Gastrocnemius medialis (tissue), 4 donors: ENCODE measurements around the gene SMYD3. TPM values are rescaled to one million over a fixed set of nuclear protein-coding genes. Genes with fewer than 3 reads are reported as not detected.

Experiments
- ATAC-seq, 2 donors: fragments of 150-250 bp; one replicate each; pipeline ENCODE4 v1.9.1; 2016
- DNase-seq, 2 donors: peaks; one replicate each; pipeline ENCODE4 v3.0.0-alpha.2; 2019
- H3K27ac ChIP-seq, 4 donors: fragments of 200-600 bp; sonication (generic); 1 replicate in 1 of 4; 2 replicates in 3 of 4; pipeline ENCODE4 v1.5.1; 2016 to 2018; ENCODE audit warnings: mild to moderate bottlenecking in 2 of 4, moderate library complexity in 1 of 4
- H3K27me3 ChIP-seq, 3 donors: fragments of 200-600 bp; sonication (generic) in 2 of 3; 1 replicate in 1 of 3; 2 replicates in 2 of 3; pipeline versions ENCODE4 v1.5.1 to v1.6.0; 2016 to 2019; ENCODE audit warnings: mild to moderate bottlenecking in 1 of 3, moderate library complexity in 1 of 3
- H3K36me3 ChIP-seq, 2 donors: fragments of 200-600 bp; sonication (generic) in 1 of 2; one replicate each; pipeline ENCODE4 v1.5.1; 2017 to 2018
- H3K4me1 ChIP-seq, 2 donors: fragments of 200-600 bp; sonication (generic) in 1 of 2; one replicate each; pipeline ENCODE4 v1.5.1; 2016 to 2017; ENCODE audit warnings: mild to moderate bottlenecking in 2 of 2
- H3K4me3 ChIP-seq, 4 donors: fragments of 200-600 bp; sonication (generic) in 3 of 4; 1 replicate in 1 of 4; 2 replicates in 3 of 4; pipeline ENCODE4 v1.5.1; 2016 to 2019; ENCODE audit warnings: mild to moderate bottlenecking in 2 of 4
- H3K9me3 ChIP-seq, 3 donors: fragments of 200-600 bp; sonication (generic) in 2 of 3; 1 replicate in 1 of 3; 2 replicates in 2 of 3; pipeline ENCODE4 v1.5.1; 2016 to 2019
- POLR2A ChIP-seq, 2 donors: fragments of 450-650 bp; IDR thresholded peaks; one replicate each; pipeline ENCODE4 v1.6.1; 2017; ENCODE audit warnings: antibody characterized with exemption in 2 of 2, mild to moderate bottlenecking in 2 of 2, moderate library complexity in 2 of 2
- in situ Hi-C, 4 donors: fragments of 200-750 bp; cut with MboI; loops; one replicate each; pipeline versions ENCODE4 v1.15.0 to v1.8.0; 2017; ENCODE audit warnings: low sequenced_read_pairs in 4 of 4
- intact Hi-C: fragments of 100-400 bp; cut with DNase I; formaldehyde crosslinking; loops from one replicate; pipeline ENCODE4 v1.15.1; 2023; ENCODE audit warnings: low total_unique reads
- total RNA-seq, 4 donors: library from RNA; depleted of rRNA; stranded (reverse); fragments of >200 nt; gene quantifications; one replicate each; pipeline versions ENCODE4 v1.1.0 to v1.2.3, GENCODE V29; 2016
- TF ChIP-seq, protein P1 (sequence below), 5 experiments: fragments of 450-650 bp in 3 of 5; fragments of 200-600 bp in 2 of 5; sonication (generic) in 2 of 5; IDR thresholded peaks in 4 of 5; conservative IDR thresholded peaks in 1 of 5; 1 replicate in 4 of 5; 2 replicates in 1 of 5; pipeline ENCODE4 v1.5.1; 2016 to 2019; ENCODE audit warnings: antibody characterized with exemption in 5 of 5, mild to moderate bottlenecking in 3 of 5, moderate library complexity in 3 of 5

The SMYD3 gene
- total RNA-seq, 4 donors from 2014 or later, result 4.4 to 10.3 (median 6.3) TPM

GRCh38 chr1:245788269-245788668, 718.8 kb downstream of the SMYD3 start:
- intact Hi-C loops (no loop called here), in situ Hi-C loops (no loop called here)
- Histone ChIP-seq H3K4me1 (no peaks in the 10 kb centered on the region), H3K9me3 (no peaks in the 10 kb centered on the region), H3K27ac (no peak overlapping the region), H3K4me3 (no peak overlapping the region), H3K36me3 (no peaks in the 10 kb centered on the region), H3K27me3 (no peaks in the 10 kb centered on the region)
- DNase-seq, result no peak
- TF ChIP-seq, protein P1, sequence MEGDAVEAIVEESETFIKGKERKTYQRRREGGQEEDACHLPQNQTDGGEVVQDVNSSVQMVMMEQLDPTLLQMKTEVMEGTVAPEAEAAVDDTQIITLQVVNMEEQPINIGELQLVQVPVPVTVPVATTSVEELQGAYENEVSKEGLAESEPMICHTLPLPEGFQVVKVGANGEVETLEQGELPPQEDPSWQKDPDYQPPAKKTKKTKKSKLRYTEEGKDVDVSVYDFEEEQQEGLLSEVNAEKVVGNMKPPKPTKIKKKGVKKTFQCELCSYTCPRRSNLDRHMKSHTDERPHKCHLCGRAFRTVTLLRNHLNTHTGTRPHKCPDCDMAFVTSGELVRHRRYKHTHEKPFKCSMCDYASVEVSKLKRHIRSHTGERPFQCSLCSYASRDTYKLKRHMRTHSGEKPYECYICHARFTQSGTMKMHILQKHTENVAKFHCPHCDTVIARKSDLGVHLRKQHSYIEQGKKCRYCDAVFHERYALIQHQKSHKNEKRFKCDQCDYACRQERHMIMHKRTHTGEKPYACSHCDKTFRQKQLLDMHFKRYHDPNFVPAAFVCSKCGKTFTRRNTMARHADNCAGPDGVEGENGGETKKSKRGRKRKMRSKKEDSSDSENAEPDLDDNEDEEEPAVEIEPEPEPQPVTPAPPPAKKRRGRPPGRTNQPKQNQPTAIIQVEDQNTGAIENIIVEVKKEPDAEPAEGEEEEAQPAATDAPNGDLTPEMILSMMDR (IDR thresholded peaks at IDR 0.05 in 4 of 5, conservative IDR thresholded peaks at IDR 0.05 in 1 of 5), result no peak
- no peak for TF ChIP-seq POLR2A (IDR thresholded peaks at IDR 0.05)
- ATAC-seq, result no peak

DNA sequence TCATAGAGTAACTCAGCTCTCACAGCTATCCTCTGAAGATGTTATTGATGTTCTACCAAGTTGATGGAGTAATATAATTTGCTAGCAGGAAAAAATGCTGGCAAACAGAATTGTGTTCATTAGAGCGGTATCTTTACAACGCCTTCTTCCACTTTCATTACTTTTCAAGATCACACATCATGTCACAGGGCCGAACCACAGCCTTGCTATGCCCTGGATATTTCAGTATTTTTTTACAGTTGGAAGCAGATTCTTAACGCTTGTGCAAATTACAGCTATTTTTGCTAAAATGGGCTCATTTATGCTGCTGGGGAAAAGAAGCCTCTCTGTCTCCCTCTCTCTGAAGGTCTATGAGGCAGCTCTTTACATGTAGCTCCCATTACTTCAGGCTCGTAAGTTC, 720.1 kb downstream of the SMYD3 start:
- no peaks in the 10 kb centered on the region for H3K36me3 ChIP-seq
- no peak overlapping the region for H3K4me3 ChIP-seq
- in situ Hi-C loops (no loop called here), intact Hi-C loops (no loop called here)
- no peaks in the 10 kb centered on the region for H3K27me3 ChIP-seq
- no peak for DNase-seq
- H3K9me3 ChIP-seq, result no peaks in the 10 kb centered on the region
- H3K4me1 ChIP-seq, result no peaks in the 10 kb centered on the region
- no peak overlapping the region for H3K27ac ChIP-seq
- ATAC-seq, result no peak
- TF ChIP-seq POLR2A (IDR thresholded peaks at IDR 0.05), result no peak
- TF ChIP-seq, protein P1 (IDR thresholded peaks at IDR 0.05 in 4 of 5, conservative IDR thresholded peaks at IDR 0.05 in 1 of 5), result no peak

GRCh38 chr1:245779797-245780755, 727.0 kb downstream of the SMYD3 start:
- intact Hi-C loops, result no loop called here
- H3K27ac ChIP-seq, result no peak overlapping the region
- DNase-seq (no peak), ATAC-seq (no peak)
- TF ChIP-seq POLR2A (IDR thresholded peaks at IDR 0.05), result no peak
- TF ChIP-seq, protein P1 (IDR thresholded peaks at IDR 0.05 in 4 of 5, conservative IDR thresholded peaks at IDR 0.05 in 1 of 5), result no peak
- H3K27me3 ChIP-seq, result no peaks in the 10 kb centered on the region
- H3K4me3 ChIP-seq, result no peak overlapping the region
- H3K9me3 ChIP-seq, result no peaks in the 10 kb centered on the region
- in situ Hi-C loops, result no loop called here
- H3K36me3 ChIP-seq, result no peaks in the 10 kb centered on the region
- no peaks in the 10 kb centered on the region for H3K4me1 ChIP-seq

DNA sequence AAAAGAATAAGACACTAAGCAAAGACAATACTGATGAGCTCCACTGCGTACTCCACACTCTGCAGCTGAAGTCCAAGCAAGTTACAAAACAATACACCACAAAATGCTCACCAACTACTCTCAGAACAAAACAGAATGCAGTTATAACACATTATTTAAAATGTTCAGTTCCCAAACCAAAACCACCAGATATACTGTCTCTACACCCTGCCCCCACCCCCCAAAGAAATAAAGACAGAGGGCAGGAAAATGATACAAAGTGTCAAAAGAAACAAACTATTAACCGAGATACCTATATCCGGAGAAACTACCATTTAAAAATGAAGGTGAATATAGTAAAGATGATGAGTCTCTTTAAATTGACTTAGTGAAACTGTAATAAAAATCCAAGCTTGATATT, 729.3 kb downstream of the SMYD3 start:
- TF ChIP-seq, protein P1 (IDR thresholded peaks at IDR 0.05 in 4 of 5, conservative IDR thresholded peaks at IDR 0.05 in 1 of 5), result no peak
- no peak for TF ChIP-seq POLR2A (IDR thresholded peaks at IDR 0.05)
- intact Hi-C loops, result no loop called here
- DNase-seq (no peak), ATAC-seq (no peak)
- H3K4me3 ChIP-seq, result no peak overlapping the region
- H3K27ac ChIP-seq, result no peak overlapping the region
- no peaks in the 10 kb centered on the region for H3K4me1 ChIP-seq
- no peaks in the 10 kb centered on the region for H3K27me3 ChIP-seq
- H3K36me3 ChIP-seq, result no peaks in the 10 kb centered on the region
- in situ Hi-C loops, result no loop called here
- H3K9me3 ChIP-seq, result no peaks in the 10 kb centered on the region
